Body of pancreas (tissue), 4 donors: ENCODE results near the gene NOS1. TPM values are rescaled to one million over a fixed set of nuclear protein-coding genes. Genes with fewer than 3 reads are reported as not detected.

Experiments
- ATAC-seq: fragments of 150-250 bp; one replicate; pipeline ENCODE4 v1.9.1; 2016
- DNase-seq, 4 donors: peaks; one replicate each; pipeline ENCODE4 v3.0.0-alpha.2; 2019
- H3K27ac ChIP-seq, 4 donors: fragments of 200-600 bp; sonication (generic); 1 replicate in 3 of 4; 2 replicates in 1 of 4; pipeline versions ENCODE4 v1.5.1 to v1.6.1; 2016 to 2019; ENCODE audit warnings: mild to moderate bottlenecking in 1 of 4, mixed read lengths in 1 of 4, moderate library complexity in 1 of 4
- H3K27me3 ChIP-seq, 2 donors: fragments of 200-600 bp; sonication (generic); one replicate each; pipeline ENCODE4 v1.6.0; 2016; ENCODE audit warnings: mild to moderate bottlenecking in 1 of 2
- H3K36me3 ChIP-seq, 2 donors: fragments of 200-600 bp; sonication (generic); replicated peaks in 1 of 2; 2 replicates each; pipeline ENCODE4 v1.5.1; 2016; ENCODE audit warnings: low read depth in 2 of 2; ENCODE audit not compliant: insufficient read depth in 1 of 2
- H3K4me1 ChIP-seq: fragments of 200-600 bp; sonication (generic); one replicate; pipeline ENCODE4 v1.6.0; 2016
- H3K4me3 ChIP-seq, 2 donors: fragments of 200-600 bp; sonication (generic); 1 replicate in 1 of 2; 2 replicates in 1 of 2; pipeline ENCODE4 v1.5.1; 2016 to 2019
- H3K9me3 ChIP-seq, 3 donors: fragments of 200-600 bp; sonication (generic); 1 replicate in 2 of 3; 2 replicates in 1 of 3; pipeline ENCODE4 v1.5.1; 2016
- CTCF ChIP-seq, 7 experiments: fragments of 450-650 bp in 4 of 7; fragments of 200-600 bp in 3 of 7; sonication (generic) in 3 of 7; IDR thresholded peaks; one replicate each; pipeline ENCODE4 v1.5.1; 2016 to 2019; ENCODE audit warnings: antibody characterized with exemption in 7 of 7
- POLR2A ChIP-seq, 3 donors: fragments of 450-650 bp; IDR thresholded peaks; one replicate each; pipeline ENCODE4 v1.6.1; 2016; ENCODE audit warnings: antibody characterized with exemption in 3 of 3, mild to moderate bottlenecking in 2 of 3
- WGBS, 2 donors: methylation state at CpG; one replicate each; pipeline ENCODE4 v1.1.5; 2017; 5-methylcytosine and 5-hydroxymethylcytosine counted together
- intact Hi-C: fragments of 100-400 bp; cut with DNase I; formaldehyde crosslinking; loops from one replicate; pipeline ENCODE4 v1.15.1; 2023
- total RNA-seq, 2 donors: library from RNA; depleted of rRNA; stranded (reverse); fragments of >200 nt; gene quantifications; one replicate each; pipeline ENCODE4 v1.1.0, GENCODE V29; 2016

Gene NOS1
- total RNA-seq, 2 donors from 2014 or later, result 0.78 to 12.9 TPM

- Histone ChIP-seq H3K4me1 (peaks cover 20% of the 10 kb centered on the region), H3K9me3 (no peaks in the 10 kb centered on the region), H3K27ac (no peak overlapping the region), H3K27me3 (no peaks in the 10 kb centered on the region), H3K36me3 (peaks cover 0 to 18% of the 10 kb centered on the region in 2 donors), H3K4me3 (no peak overlapping the region)
- ATAC-seq, result no peak
- DNase-seq, result no peak
- intact Hi-C loops, result no loop called here
- 68 to 94% methylated on average over 3 of the region's 3 CpGs for WGBS, 2 donors
- TF ChIP-seq CTCF (IDR thresholded peaks at IDR 0.05) (no peak), POLR2A (IDR thresholded peaks at IDR 0.05) (no peak)
These were observed 192.4 kb downstream of the NOS1 start for GRCh38 chr12:117168976-117169375.

DNA sequence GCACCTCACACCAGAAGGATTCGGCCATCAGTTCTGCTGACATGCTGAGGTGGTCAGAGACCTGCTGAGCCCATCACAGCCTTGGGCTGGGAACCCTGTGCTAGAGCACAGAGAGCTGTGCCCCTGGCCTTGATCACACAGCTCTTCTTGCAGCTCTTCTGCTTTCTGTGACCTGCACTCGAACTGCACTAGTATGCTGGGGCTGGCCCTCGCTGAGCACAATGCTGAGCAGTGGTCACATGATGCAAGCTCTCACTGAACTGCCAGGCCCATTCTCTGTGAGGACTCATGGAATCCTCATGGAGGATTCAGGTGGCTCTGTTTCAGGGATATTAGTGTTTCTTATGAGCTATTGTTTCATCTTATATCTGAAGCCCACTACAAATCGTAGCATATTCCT, 193.7 kb downstream of the NOS1 start:
- intact Hi-C loops, result no loop called here
- TF ChIP-seq CTCF (IDR thresholded peaks at IDR 0.05), result no peak
- H3K27me3 ChIP-seq, result no peaks in the 10 kb centered on the region
- DNase-seq (no peak), ATAC-seq (no peak)
- H3K4me3 ChIP-seq, result no peak overlapping the region
- 91 to 99% methylated on average over 4 of the region's 4 CpGs for WGBS, 2 donors
- no peaks in the 10 kb centered on the region for H3K9me3 ChIP-seq
- peaks cover 0 to 22% of the 10 kb centered on the region in 2 donors for H3K36me3 ChIP-seq
- H3K27ac ChIP-seq, result no peak overlapping the region
- peaks cover 20% of the 10 kb centered on the region for H3K4me1 ChIP-seq

GRCh38 chr12:117166107-117166506, 195.3 kb downstream of the NOS1 start:
- no peaks in the 10 kb centered on the region for H3K27me3 ChIP-seq
- H3K4me1 ChIP-seq, result peaks cover 20% of the 10 kb centered on the region
- H3K36me3 ChIP-seq, result peaks cover 0 to 23% of the 10 kb centered on the region in 2 donors
- H3K4me3 ChIP-seq, result no peak overlapping the region
- WGBS, 2 donors, result 93 to 98% methylated on average over 4 of the region's 4 CpGs
- no peaks in the 10 kb centered on the region for H3K9me3 ChIP-seq
- DNase-seq, result no peak
- no peak for ATAC-seq
- peak overlapping the region in 2 of 4 donors; percentile 32 to 51 for H3K27ac ChIP-seq
- TF ChIP-seq CTCF (IDR thresholded peaks at IDR 0.05) (no peak), POLR2A (IDR thresholded peaks at IDR 0.05) (no peak)
- intact Hi-C loops, result no loop called here

DNA sequence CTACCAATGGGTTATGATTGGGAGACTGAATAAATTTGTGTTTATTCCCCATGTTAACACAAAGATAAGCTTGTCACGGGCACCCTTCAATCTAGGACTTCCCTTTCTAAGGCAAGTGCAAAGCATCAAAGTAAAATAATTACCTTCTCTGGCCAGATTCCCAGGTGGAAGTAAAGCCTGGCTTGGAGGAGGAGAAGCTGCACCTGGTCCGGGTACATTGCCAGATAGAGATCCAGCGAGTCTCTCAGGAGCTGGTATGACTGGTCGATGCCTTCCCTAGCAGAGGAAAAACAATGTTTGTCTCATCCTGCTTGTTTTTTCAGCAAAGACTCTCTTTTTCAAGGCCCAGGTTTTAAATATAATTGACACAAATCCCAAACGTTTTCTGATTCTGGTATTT, 196.1 kb downstream of the NOS1 start:
- peak overlapping the region in 2 of 4 donors; percentile 32 to 51 for H3K27ac ChIP-seq
- peak; percentile 42 to 71 (median 70) for DNase-seq
- 9 to 10% methylated on average over 5 of the region's 5 CpGs for WGBS, 2 donors
- no peaks in the 10 kb centered on the region for H3K27me3 ChIP-seq
- intact Hi-C loops, result no loop called here
- peaks cover 0 to 31% of the 10 kb centered on the region in 2 donors for H3K36me3 ChIP-seq
- H3K9me3 ChIP-seq, result no peaks in the 10 kb centered on the region
- peaks cover 14% of the 10 kb centered on the region for H3K4me1 ChIP-seq
- no peak for TF ChIP-seq CTCF (IDR thresholded peaks at IDR 0.05)
- TF ChIP-seq POLR2A (IDR thresholded peaks at IDR 0.05), result no peak
- no peak overlapping the region for H3K4me3 ChIP-seq
- ATAC-seq, result peak; percentile 71

DNA sequence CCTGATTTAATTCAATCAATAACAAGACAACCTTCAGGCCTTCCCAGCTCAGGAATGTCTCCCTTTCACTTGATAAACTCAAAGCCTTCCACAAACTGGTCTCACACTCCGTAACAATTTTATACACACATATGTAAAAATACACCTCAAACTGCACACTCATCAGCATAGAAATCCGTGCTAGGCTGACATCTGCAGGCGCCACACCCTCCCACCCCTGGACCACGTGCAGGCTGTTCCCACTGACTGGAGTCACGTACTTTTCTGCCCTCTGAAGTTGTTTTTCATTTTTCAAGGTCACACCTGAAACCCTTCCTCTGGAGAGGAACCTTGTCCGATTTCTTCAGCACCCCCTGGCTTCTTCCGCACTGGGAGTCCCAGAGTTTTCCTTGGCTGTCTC, 198.8 kb downstream of the NOS1 start:
- Histone ChIP-seq H3K36me3 (peaks cover 0 to 33% of the 10 kb centered on the region in 2 donors), H3K27ac (no peak overlapping the region), H3K4me3 (no peak overlapping the region), H3K9me3 (no peaks in the 10 kb centered on the region), H3K27me3 (no peaks in the 10 kb centered on the region), H3K4me1 (peaks cover 14% of the 10 kb centered on the region)
- TF ChIP-seq POLR2A (IDR thresholded peaks at IDR 0.05), result no peak
- no peak for TF ChIP-seq CTCF (IDR thresholded peaks at IDR 0.05)
- 62 to 82% methylated on average over 7 of the region's 7 CpGs for WGBS, 2 donors
- intact Hi-C loops, result no loop called here
- DNase-seq (no peak), ATAC-seq (no peak)
